K562 (cell line): ENCODE results near the gene FOXP4. TPM values are rescaled to one million over a fixed set of nuclear protein-coding genes. Genes with fewer than 3 reads are reported as not detected.

Experiments used
- ATAC-seq: fragments of 200-7000 bp; cut with Tn5 transposase; 3 replicates; pipeline ENCODE4 v1.9.1; 2020; ENCODE audit warnings: moderate library complexity
- BruUV-seq: library from RNA; stranded (reverse); fragments of 400-500 nt; replicated peaks from 2 replicates; lab custom pipeline; 2021; lab: Mats Ljungman, UMichigan
- CTCF ChIA-PET: fragments of 300-600 bp; formaldehyde crosslinking; extraction: SDS; loops from one replicate; lab custom pipeline; 2021; ENCODE audit warnings: low intra/inter-chr PET ratio; lab: Yijun Ruan, JAX
- POLR2A ChIA-PET: fragments of 300-600, 350-650 bp; sonication (Branson Sonifier 250); formaldehyde crosslinking; extraction: SDS; loops from one replicate; lab custom pipeline; 2021; ENCODE audit warnings: antibody characterized with exemption, inconsistent platforms; lab: Yijun Ruan, JAX
- DNase-seq, 4 experiments: peaks; one replicate each; pipeline versions ENCODE4 v3.0.0 to v3.0.0-alpha.2; 2011 to 2018; ENCODE audit warnings: low spot score in 3 of 4, mixed read lengths in 3 of 4; ENCODE audit errors: extremely low read depth in 1 of 4
- FAIRE-seq: peaks from 2 replicates; lab custom pipeline; 2011; peaks lifted over from hg19 to GRCh38; lab: Jason Lieb, UNC
- H2AFZ ChIP-seq: 2 replicates; pipeline ENCODE4 v1.6.0; 2011; ENCODE audit warnings: low read depth, low read length, control low read depth, inconsistent platforms
- H3K27ac ChIP-seq: fragments of 200-600 bp; 3 replicates; pipeline ENCODE4 v1.8.0; 2011; ENCODE audit warnings: low read depth, mild to moderate bottlenecking, control low read depth, inconsistent platforms, low read length, moderate library complexity, mixed read lengths; ENCODE audit errors: extremely low read depth
- H3K27me3 ChIP-seq, 2 experiments: fragments of 300-600 bp in 1 of 2; 2 replicates in 1 of 2; 3 replicates in 1 of 2; pipeline versions ENCODE4 v1.6.0 to v1.8.0; 2011; ENCODE audit warnings: inconsistent platforms in 2 of 2, low read length in 2 of 2, mild to moderate bottlenecking in 1 of 2, mixed read lengths in 1 of 2, moderate library complexity in 1 of 2; ENCODE audit not compliant: control insufficient read depth in 2 of 2, insufficient read depth in 2 of 2
- H3K36me3 ChIP-seq: fragments of 300-600 bp; 3 replicates; pipeline ENCODE4 v1.8.0; 2011; ENCODE audit warnings: mild to moderate bottlenecking, low read length, inconsistent platforms; ENCODE audit not compliant: control insufficient read depth, insufficient read depth
- H3K4me1 ChIP-seq, 2 experiments: fragments of 200-600 bp in 1 of 2; replicated peaks in 1 of 2; 2 replicates in 1 of 2; 3 replicates in 1 of 2; pipeline versions ENCODE4 v1.5.1 to v1.8.0; 2011; ENCODE audit warnings: inconsistent platforms in 2 of 2, low read length in 2 of 2, mild to moderate bottlenecking in 1 of 2, mixed read lengths in 1 of 2, moderate library complexity in 1 of 2; ENCODE audit not compliant: control insufficient read depth in 2 of 2, insufficient read depth in 2 of 2
- H3K4me2 ChIP-seq: 2 replicates; pipeline ENCODE4 v1.6.1; 2011; ENCODE audit warnings: low read length, control low read depth, inconsistent platforms, mixed read lengths; ENCODE audit not compliant: insufficient read depth
- H3K4me3 ChIP-seq: fragments of 200-600 bp; sonication (generic), shearing (Covaris generic); 2 replicates; pipeline ENCODE4 v1.5.1; 2016; ENCODE audit warnings: control low read depth, inconsistent platforms
- H3K79me2 ChIP-seq: fragments of 200-600 bp; 3 replicates; pipeline ENCODE4 v1.8.0; 2011; ENCODE audit warnings: low read length, inconsistent platforms; ENCODE audit not compliant: control insufficient read depth, insufficient read depth
- H3K9ac ChIP-seq, 2 experiments: 2 replicates each; pipeline versions ENCODE4 v1.6.0 to v1.6.1; 2011; ENCODE audit warnings: low read depth in 2 of 2, low read length in 2 of 2, control low read depth in 1 of 2, inconsistent platforms in 1 of 2, mild to moderate bottlenecking in 1 of 2, mixed read lengths in 1 of 2; ENCODE audit not compliant: insufficient read depth in 1 of 2
- H3K9me1 ChIP-seq: one replicate; pipeline ENCODE4 v1.6.0; 2011; ENCODE audit warnings: inconsistent platforms, mild to moderate bottlenecking, low read length, moderate library complexity; ENCODE audit not compliant: control insufficient read depth, insufficient read depth
- H3K9me3 ChIP-seq: replicated peaks from 2 replicates; pipeline ENCODE4 v1.5.1; 2011; ENCODE audit warnings: low read depth, low read length, inconsistent platforms; ENCODE audit not compliant: control insufficient read depth, insufficient read depth
- H4K20me1 ChIP-seq: replicated peaks from 2 replicates; pipeline ENCODE4 v1.6.1; 2011; ENCODE audit warnings: low read length, inconsistent platforms, mixed read lengths; ENCODE audit not compliant: control insufficient read depth, insufficient read depth
- CGGBP1 ChIP-seq: fragments of 250-450 bp; sonication (Bioruptor Pico); IDR thresholded peaks from 2 replicates; pipeline ENCODE4 v1.9.0; 2021; ENCODE audit warnings: mild to moderate bottlenecking
- ETV1 ChIP-seq: fragments of 450-650 bp; conservative IDR thresholded peaks from 2 replicates; pipeline ENCODE4 v1.6.1; 2016; ENCODE audit warnings: missing genetic modification characterization, control low read depth, low read depth, missing compliant biosample characterization
- FOXA1 ChIP-seq: fragments of 450-650 bp; IDR thresholded peaks from 2 replicates; pipeline ENCODE4 v1.6.1; 2016; ENCODE audit warnings: mild to moderate bottlenecking, borderline replicate concordance
- GATAD2B ChIP-seq: fragments of 450-650 bp; IDR thresholded peaks from 2 replicates; pipeline ENCODE4 v1.6.1; 2017; ENCODE audit warnings: mild to moderate bottlenecking, borderline replicate concordance
- JUNB ChIP-seq: fragments of 450-650 bp; formaldehyde crosslinking; conservative IDR thresholded peaks from 2 replicates; pipeline ENCODE4 v1.4.0; 2020; ENCODE audit warnings: mild to moderate bottlenecking
- KDM5B ChIP-seq: fragments of 200-600 bp; sonication (generic); IDR thresholded peaks from 2 replicates; pipeline ENCODE4 v1.6.1; 2012; ENCODE audit warnings: low read depth, mild to moderate bottlenecking, moderate library complexity, low read length, control low read depth, inconsistent platforms; ENCODE audit not compliant: insufficient replicate concordance
- MYC ChIP-seq, 2 experiments: fragments of 250-450 bp in 1 of 2; sonication (Bioruptor Pico) in 1 of 2; IDR thresholded peaks; 2 replicates each; pipeline versions ENCODE4 v1.5.1 to v1.6.1; 2012 to 2021; ENCODE audit warnings: low read depth in 2 of 2, borderline replicate concordance in 1 of 2, improper control_type of control experiment in 1 of 2, low read length in 1 of 2, mild to moderate bottlenecking in 1 of 2, moderate library complexity in 1 of 2
- PHF21A ChIP-seq: fragments of 450-650 bp; IDR thresholded peaks from 2 replicates; pipeline ENCODE4 v1.6.1; 2017; ENCODE audit warnings: low read depth, borderline replicate concordance
- PURB ChIP-seq: sonication (generic); formaldehyde crosslinking; IDR thresholded peaks from 2 replicates; pipeline ENCODE4 v1.9.0; 2021; ENCODE audit warnings: low read depth, mild to moderate bottlenecking, missing genetic modification reagents
- RBM17 ChIP-seq: fragments of 200-400 bp; formaldehyde crosslinking; IDR thresholded peaks from 2 replicates; pipeline ENCODE4 v1.6.1; 2017; ENCODE audit warnings: low read depth, mild to moderate bottlenecking, low read length, borderline replicate concordance
- RERE ChIP-seq: sonication (generic); formaldehyde crosslinking; IDR thresholded peaks from 2 replicates; pipeline ENCODE4 v1.8.0; 2023; ENCODE audit warnings: missing genetic modification reagents, mild to moderate bottlenecking, borderline replicate concordance
- ZNF398 ChIP-seq: fragments of 250-450 bp; sonication (Bioruptor Pico); IDR thresholded peaks from 2 replicates; pipeline ENCODE4 v1.8.0; 2021; ENCODE audit warnings: moderate library complexity, mild to moderate bottlenecking, inconsistent platforms
- ZNF551 ChIP-seq: fragments of 250-450 bp; sonication (Bioruptor Pico); IDR thresholded peaks from 2 replicates; pipeline ENCODE4 v1.5.0; 2021; ENCODE audit warnings: mild to moderate bottlenecking, moderate library complexity
- WGBS: fragments of 100-300 bp; shearing (Covaris generic); methylation state at CpG from one replicate; pipeline ENCODE4 v1.1.6; 2016; ENCODE audit warnings: low coverage, mixed read lengths; ENCODE audit not compliant: insufficient coverage; ENCODE audit errors: missing lambda C conversion rate; 5-methylcytosine and 5-hydroxymethylcytosine counted together
- in situ Hi-C: fragments of 300-500 bp; cut with MboI; formaldehyde crosslinking; loops from 4 replicates; pipeline ENCODE4 v1.15.0; 2018; ENCODE audit warnings: inconsistent platforms, mixed read lengths
- intact Hi-C: fragments of 100-400 bp; cut with micrococcal nuclease; formaldehyde crosslinking; loops from 2 replicates; pipeline ENCODE4 v1.14.2; 2022
- polyA plus RNA-seq, 8 experiments: library from polyadenylated mRNA; depleted of rRNA in 4 of 8; stranded (reverse) in 5 of 8; unstranded in 3 of 8; fragments of >200 nt; fragmentation: Nextera tagmentation in 2 of 8; fragmentation: Illumina TruSeq in 1 of 8; extraction: Ambion mirVana in 2 of 8; extraction: Trizol in 1 of 8; gene quantifications; 2 replicates each; pipeline versions ENCODE4 v1.2.1 to v1.2.3, GENCODE V29; 2011 to 2014; ENCODE audit warnings: inconsistent platforms in 1 of 8, missing spikeins in 1 of 8
- total RNA-seq, 7 experiments: library from RNA; depleted of rRNA in 6 of 7; stranded (reverse); fragments of >200 nt in 6 of 7; fragmentation: Illumina TruSeq in 2 of 7; extraction: Trizol in 2 of 7; gene quantifications; 2 replicates each; pipeline versions ENCODE4 v1.2.1 to v1.2.3, GENCODE V29; 2011 to 2021; ENCODE audit warnings: low replicate concordance in 1 of 7

The FOXP4 gene
- total and polyA plus RNA-seq, 9 of the 15 experiments (the other 6 are each of a cell fraction or from before 2014, with no cell fraction given), result 0.11 to 29.4 (median 2.3) TPM

GRCh38 chr6:41599852-41600445, 53.8 kb downstream of the FOXP4 start:
- FAIRE-seq, result no peak
- Histone ChIP-seq H3K4me2 (no peak overlapping the region), H3K27me3 (peaks cover 5 to 12% of the 10 kb centered on the region in 2 experiments; a peak in 3 of 5 replicates), H3K9me3 (no peaks in the 10 kb centered on the region), H3K79me2 (no peaks in the 10 kb centered on the region), H3K36me3 (peaks cover 9% of the 10 kb centered on the region; the same call in 1 of the 3 replicates), H3K27ac (no peak overlapping the region), H3K4me1 (peaks cover 0 to 13% of the 10 kb centered on the region in 2 experiments; a peak in 3 of 5 replicates), H2AFZ (no peak overlapping the region), H4K20me1 (0 out of 2 replicates have a peak, but pooled peaks cover 9% of the 10 kb centered on the region), H3K4me3 (no peak overlapping the region), H3K9me1 (peaks cover 12% of the 10 kb centered on the region), H3K9ac (no peak overlapping the region)
- no peak for ATAC-seq
- no peak for DNase-seq
- in situ Hi-C loops, result loop anchor here (5.0 to 10.0 kb wide), 2 partner anchors 82 to 235 kb away; no protein-coding TSS in a partner anchor
- CTCF ChIA-PET, result interaction anchor here (0.6 to 2.1 kb wide), 2 partner anchors 174 to 231 kb away, joined by 3 to 7 read pairs; no protein-coding TSS in a partner anchor
- POLR2A ChIA-PET, result interaction anchor here (0.6 kb wide), 3 partner anchors 8 to 84 kb away, joined by 3 read pairs; no protein-coding TSS in a partner anchor
- BruUV-seq, result TSS peak; percentile 41
- 69% methylated on average over 7 of the region's 14 CpGs for WGBS
- intact Hi-C loops, result loop anchor here (5.0 kb wide), 1 partner anchor 177 kb away; the partner anchor contains the start of gene FRS3
- TF ChIP-seq FOXA1, result no peak
- no peak for TF ChIP-seq PURB (CRISPR knock-in tag)
- TF ChIP-seq ETV1 (tag), result no peak
- no peak for TF ChIP-seq GATAD2B
- no peak for TF ChIP-seq RERE
- no peak for TF ChIP-seq RBM17
- no peak for TF ChIP-seq ZNF398 (CRISPR knock-in tag)
- no peak for TF ChIP-seq KDM5B
- TF ChIP-seq JUNB (CRISPR knock-in tag), result no peak
- no peak for TF ChIP-seq MYC (IDR thresholded peaks at IDR 0.05; ENCODE audit: low read depth, low read length)
- TF ChIP-seq MYC (CRISPR knock-in tag; IDR thresholded peaks at IDR 0.05; ENCODE audit: borderline replicate concordance, low read depth), result no peak
- TF ChIP-seq CGGBP1 (CRISPR knock-in tag), result no peak
- TF ChIP-seq PHF21A, result no peak
- TF ChIP-seq ZNF551 (CRISPR knock-in tag), result no peak
